Left ventricle myocardium inferior (tissue), 1 donor: ENCODE measurements around the gene CDK4. TPM values are rescaled to one million over a fixed set of nuclear protein-coding genes. Genes with fewer than 3 reads are reported as not detected.
A peak's percentile ranks its signal among the peaks of the same experiment; 100 is the strongest.

ENCODE experiments used
- DNase-seq: peaks from one replicate; pipeline ENCODE4 v3.0.0-alpha.2; 2020
- H3K27ac ChIP-seq: fragments of 200-600 bp; replicated peaks from 2 replicates; pipeline ENCODE4 v1.8.0; 2021
- H3K27me3 ChIP-seq: fragments of 200-600 bp; 2 replicates; pipeline ENCODE4 v1.8.0; 2021; ENCODE audit warnings: low read depth
- H3K36me3 ChIP-seq: fragments of 200-600 bp; 2 replicates; pipeline ENCODE4 v1.8.0; 2021
- H3K4me1 ChIP-seq: fragments of 200-600 bp; 2 replicates; pipeline ENCODE4 v1.8.0; 2021
- H3K4me3 ChIP-seq: fragments of 200-600 bp; 2 replicates; pipeline ENCODE4 v1.8.0; 2021; ENCODE audit warnings: mild to moderate bottlenecking, moderate library complexity
- H3K9me3 ChIP-seq: fragments of 200-600 bp; replicated peaks from 2 replicates; pipeline ENCODE4 v1.8.0; 2021
- CTCF ChIP-seq: fragments of 200-600 bp; IDR thresholded peaks from 2 replicates; pipeline ENCODE4 v1.8.0; 2021; ENCODE audit warnings: antibody characterized with exemption, mild to moderate bottlenecking, borderline replicate concordance
- intact Hi-C: fragments of 100-400 bp; cut with micrococcal nuclease; formaldehyde crosslinking; loops from one replicate; pipeline ENCODE4 v1.11.0; 2022
- total RNA-seq: library from RNA; stranded (reverse); fragmentation: NEBNext Ultra II Directional; extraction: Animal tissue kit (Norgen Biotek cat#: 25700); gene quantifications from one replicate; pipeline ENCODE4 v1.2.1, GENCODE V29; 2021
- donor health status: DM: no; HTN: yes; CAD: no; lungs with severe emphysema.

CDK4 gene
- total RNA-seq, 1 donor from 2014 or later = 41.3 TPM

- H3K27me3 ChIP-seq = no peaks in the 10 kb centered on the region
- H3K36me3 ChIP-seq = peaks cover 34% of the 10 kb centered on the region
- peak within 1 kb of the TSS; percentile 82 for H3K4me3 ChIP-seq
- intact Hi-C loops = no loop called here
- peak within 1 kb of the TSS; percentile 71 for H3K27ac ChIP-seq
- no peaks in the 10 kb centered on the region for H3K9me3 ChIP-seq
- TF ChIP-seq CTCF = no peak
- peak; percentile 59 for DNase-seq
- H3K4me1 ChIP-seq = peaks cover 53% of the 10 kb centered on the region
Measured at GRCh38 chr12:57754411-57755193, 2.5 kb upstream of the CDK4 start, which contains the start of gene MARCHF9. MARCHF9 (plus strand) TSS chr12:57755103; CDS start chr12:57755529, 426 bp downstream.

GRCh38 chr12:57753756-57754337 is 1.7 kb upstream of the CDK4 start:
- intact Hi-C loops = no loop called here
- H3K27ac ChIP-seq = peak overlapping the region; percentile 22
- no peak for TF ChIP-seq CTCF
- DNase-seq = no peak
- no peaks in the 10 kb centered on the region for H3K9me3 ChIP-seq
- H3K36me3 ChIP-seq = peaks cover 37% of the 10 kb centered on the region
- H3K27me3 ChIP-seq = no peaks in the 10 kb centered on the region
- peaks cover 53% of the 10 kb centered on the region for H3K4me1 ChIP-seq
- H3K4me3 ChIP-seq = no peak overlapping the region

GRCh38 chr12:57752668-57753000 is 524 bp upstream of the CDK4 start:
- H3K9me3 ChIP-seq = no peaks in the 10 kb centered on the region
- peaks cover 37% of the 10 kb centered on the region for H3K36me3 ChIP-seq
- no peak for TF ChIP-seq CTCF
- peak overlapping the region; percentile 81 for H3K4me3 ChIP-seq
- H3K27me3 ChIP-seq = no peaks in the 10 kb centered on the region
- peak overlapping the region; percentile 92 for H3K27ac ChIP-seq
- intact Hi-C loops = no loop called here
- H3K4me1 ChIP-seq = peaks cover 53% of the 10 kb centered on the region
- DNase-seq = no peak

- H3K9me3 ChIP-seq = no peaks in the 10 kb centered on the region
- intact Hi-C loops = no loop called here
- peak overlapping the region; percentile 81 for H3K4me3 ChIP-seq
- peak overlapping the region; percentile 92 for H3K27ac ChIP-seq
- no peak for TF ChIP-seq CTCF
- peaks cover 47% of the 10 kb centered on the region for H3K36me3 ChIP-seq
- DNase-seq = no peak
- H3K4me1 ChIP-seq = peaks cover 49% of the 10 kb centered on the region
- H3K27me3 ChIP-seq = no peaks in the 10 kb centered on the region
Measured at GRCh38 chr12:57751432-57751787, 700 bp downstream of the CDK4 start.

- H3K36me3 ChIP-seq = peaks cover 48% of the 10 kb centered on the region
- peak overlapping the region; percentile 92 for H3K27ac ChIP-seq
- no peaks in the 10 kb centered on the region for H3K27me3 ChIP-seq
- intact Hi-C loops = no loop called here
- peak overlapping the region; percentile 81 for H3K4me3 ChIP-seq
- H3K4me1 ChIP-seq = peaks cover 49% of the 10 kb centered on the region
- H3K9me3 ChIP-seq = no peaks in the 10 kb centered on the region
- no peak for DNase-seq
- no peak for TF ChIP-seq CTCF
Measured at GRCh38 chr12:57750561-57751431, 1.3 kb downstream of the CDK4 start.
